Suprapubic skin (tissue), 4 donors: ENCODE results near the gene EPGN.

Experiments
- POLR2A ChIP-seq, 2 donors: fragments of 450-650 bp; IDR thresholded peaks; one replicate each; pipeline ENCODE4 v1.6.1; 2017; ENCODE audit warnings: antibody characterized with exemption in 2 of 2, mild to moderate bottlenecking in 2 of 2, moderate library complexity in 2 of 2
- POLR2AphosphoS5 ChIP-seq, 3 donors: sonication (generic); formaldehyde crosslinking; IDR thresholded peaks; one replicate each; pipeline ENCODE4 v1.6.1; 2017; ENCODE audit warnings: antibody characterized with exemption in 3 of 3
- TF ChIP-seq, protein P1 (sequence below), 2 donors: fragments of 200-600 bp in 1 of 2; fragments of 450-650 bp in 1 of 2; sonication (generic) in 1 of 2; IDR thresholded peaks; one replicate each; pipeline ENCODE4 v1.5.1; 2016 to 2019; ENCODE audit warnings: antibody characterized with exemption in 2 of 2, mild to moderate bottlenecking in 1 of 2, moderate library complexity in 1 of 2

DNA sequence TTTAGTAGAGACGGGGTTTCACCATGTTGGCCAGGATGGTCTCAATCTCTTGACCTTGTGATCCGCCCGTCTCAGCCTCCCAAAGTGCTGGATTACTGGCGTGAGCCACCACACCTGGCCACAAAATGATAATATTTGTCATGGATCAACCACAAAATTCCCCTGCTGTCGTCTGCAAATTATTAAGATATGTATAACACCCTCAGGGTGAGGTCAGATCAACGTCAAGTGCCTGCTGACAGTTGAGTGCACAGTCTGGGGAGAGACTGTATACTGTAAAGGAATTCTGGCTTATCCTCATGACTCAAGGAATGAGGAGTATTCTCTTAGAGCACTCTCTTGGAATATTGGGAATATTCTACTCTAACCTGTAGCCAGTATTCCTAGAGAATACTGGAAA, 11.2 kb downstream of the EPGN start:
- TF ChIP-seq, protein P1, sequence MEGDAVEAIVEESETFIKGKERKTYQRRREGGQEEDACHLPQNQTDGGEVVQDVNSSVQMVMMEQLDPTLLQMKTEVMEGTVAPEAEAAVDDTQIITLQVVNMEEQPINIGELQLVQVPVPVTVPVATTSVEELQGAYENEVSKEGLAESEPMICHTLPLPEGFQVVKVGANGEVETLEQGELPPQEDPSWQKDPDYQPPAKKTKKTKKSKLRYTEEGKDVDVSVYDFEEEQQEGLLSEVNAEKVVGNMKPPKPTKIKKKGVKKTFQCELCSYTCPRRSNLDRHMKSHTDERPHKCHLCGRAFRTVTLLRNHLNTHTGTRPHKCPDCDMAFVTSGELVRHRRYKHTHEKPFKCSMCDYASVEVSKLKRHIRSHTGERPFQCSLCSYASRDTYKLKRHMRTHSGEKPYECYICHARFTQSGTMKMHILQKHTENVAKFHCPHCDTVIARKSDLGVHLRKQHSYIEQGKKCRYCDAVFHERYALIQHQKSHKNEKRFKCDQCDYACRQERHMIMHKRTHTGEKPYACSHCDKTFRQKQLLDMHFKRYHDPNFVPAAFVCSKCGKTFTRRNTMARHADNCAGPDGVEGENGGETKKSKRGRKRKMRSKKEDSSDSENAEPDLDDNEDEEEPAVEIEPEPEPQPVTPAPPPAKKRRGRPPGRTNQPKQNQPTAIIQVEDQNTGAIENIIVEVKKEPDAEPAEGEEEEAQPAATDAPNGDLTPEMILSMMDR (IDR thresholded peaks at IDR 0.05): no peak
- TF ChIP-seq POLR2AphosphoS5 (IDR thresholded peaks at IDR 0.05): no peak
- TF ChIP-seq POLR2A (IDR thresholded peaks at IDR 0.05): no peak
